ENCODE data around the gene SPATA25.

GRCh38 chr20:45920462-45921336 lies 33.3 kb upstream of the SPATA25 start:
- TF ChIP-seq, protein P1, sequence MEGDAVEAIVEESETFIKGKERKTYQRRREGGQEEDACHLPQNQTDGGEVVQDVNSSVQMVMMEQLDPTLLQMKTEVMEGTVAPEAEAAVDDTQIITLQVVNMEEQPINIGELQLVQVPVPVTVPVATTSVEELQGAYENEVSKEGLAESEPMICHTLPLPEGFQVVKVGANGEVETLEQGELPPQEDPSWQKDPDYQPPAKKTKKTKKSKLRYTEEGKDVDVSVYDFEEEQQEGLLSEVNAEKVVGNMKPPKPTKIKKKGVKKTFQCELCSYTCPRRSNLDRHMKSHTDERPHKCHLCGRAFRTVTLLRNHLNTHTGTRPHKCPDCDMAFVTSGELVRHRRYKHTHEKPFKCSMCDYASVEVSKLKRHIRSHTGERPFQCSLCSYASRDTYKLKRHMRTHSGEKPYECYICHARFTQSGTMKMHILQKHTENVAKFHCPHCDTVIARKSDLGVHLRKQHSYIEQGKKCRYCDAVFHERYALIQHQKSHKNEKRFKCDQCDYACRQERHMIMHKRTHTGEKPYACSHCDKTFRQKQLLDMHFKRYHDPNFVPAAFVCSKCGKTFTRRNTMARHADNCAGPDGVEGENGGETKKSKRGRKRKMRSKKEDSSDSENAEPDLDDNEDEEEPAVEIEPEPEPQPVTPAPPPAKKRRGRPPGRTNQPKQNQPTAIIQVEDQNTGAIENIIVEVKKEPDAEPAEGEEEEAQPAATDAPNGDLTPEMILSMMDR (IDR thresholded peaks at IDR 0.05; ENCODE audit: extremely low read depth in 1 of 2, insufficient read depth in 1 of 2, low read depth in 1 of 2, low read length in 2 of 2), result no peak
- TF ChIP-seq POLR2AphosphoS5 (IDR thresholded peaks at IDR 0.05; ENCODE audit: insufficient read depth, low read depth, low read length), result no peak
